K562 (cell line): ENCODE measurements around the gene NEDD8. TPM values are rescaled to one million over a fixed set of nuclear protein-coding genes. Genes with fewer than 3 reads are reported as not detected.

Experiments
- ASH1L ChIP-seq: fragments of 450-650 bp; IDR thresholded peaks from 2 replicates; pipeline ENCODE4 v1.6.1; 2018; ENCODE audit warnings: borderline replicate concordance, mild to moderate bottlenecking, low read depth; ENCODE audit not compliant: partially characterized antibody
- ATF1 ChIP-seq, 2 experiments: fragments of 450-650 bp in 1 of 2; IDR thresholded peaks; 2 replicates each; pipeline ENCODE4 v1.6.1; 2016; ENCODE audit warnings: missing compliant biosample characterization in 1 of 2, missing genetic modification characterization in 1 of 2
- HDAC3 ChIP-seq: fragments of 450-650 bp; IDR thresholded peaks from 2 replicates; pipeline ENCODE4 v1.6.1; 2018; ENCODE audit warnings: borderline replicate concordance, mild to moderate bottlenecking, moderate library complexity; ENCODE audit not compliant: partially characterized antibody
- HNRNPLL ChIP-seq: fragments of 200-400 bp; formaldehyde crosslinking; IDR thresholded peaks from 2 replicates; pipeline ENCODE4 v1.6.1; 2017; ENCODE audit warnings: low read length, low read depth, mild to moderate bottlenecking; ENCODE audit not compliant: poor library complexity, severe bottlenecking
- JUN ChIP-seq, 2 experiments: sonication (generic) in 1 of 2; formaldehyde crosslinking in 1 of 2; IDR thresholded peaks; 2 replicates each; pipeline versions ENCODE4 v1.6.1 to v1.8.0; 2012 to 2022; ENCODE audit warnings: borderline replicate concordance in 2 of 2, mild to moderate bottlenecking in 2 of 2, improper control_type of control experiment in 1 of 2, low read depth in 1 of 2, low read length in 1 of 2, missing genetic modification reagents in 1 of 2
- MTA3 ChIP-seq: fragments of 450-650 bp; formaldehyde crosslinking; IDR thresholded peaks from 2 replicates; pipeline ENCODE4 v1.6.1; 2017; ENCODE audit warnings: mild to moderate bottlenecking, borderline replicate concordance
- RBBP5 ChIP-seq: fragments of 200-600 bp; sonication (generic); IDR thresholded peaks from 2 replicates; pipeline ENCODE4 v1.6.1; 2012; ENCODE audit warnings: borderline replicate concordance, mild to moderate bottlenecking, low read length, control low read depth, inconsistent platforms; ENCODE audit not compliant: insufficient read depth, poor library complexity, severe bottlenecking
- SMARCE1 ChIP-seq: fragments of 450-650 bp; IDR thresholded peaks from 2 replicates; pipeline ENCODE4 v1.7.1; 2016; ENCODE audit warnings: mild to moderate bottlenecking
- SNRNP70 ChIP-seq: fragments of 200-400 bp; formaldehyde crosslinking; optimal IDR thresholded peaks from 2 replicates; pipeline ENCODE3; 2017; ENCODE audit warnings: low read depth, low read length
- TCFL5 ChIP-seq: fragments of 250-450 bp; sonication (Bioruptor Pico); conservative IDR thresholded peaks from 2 replicates; pipeline ENCODE4 v1.6.1; 2021; ENCODE audit warnings: mild to moderate bottlenecking, moderate library complexity, matching md5 sums
- TFAM ChIP-seq: fragments of 250-450 bp; sonication (Bioruptor Pico); conservative IDR thresholded peaks from 2 replicates; pipeline ENCODE4 v1.5.0; 2021; ENCODE audit warnings: mild to moderate bottlenecking, moderate library complexity
- ZFP36 ChIP-seq: fragments of 150-350 bp; IDR thresholded peaks from 2 replicates; pipeline ENCODE4 v1.6.1; 2018; ENCODE audit warnings: low read length, low read depth; ENCODE audit not compliant: partially characterized antibody
- ZKSCAN1 ChIP-seq: fragments of 150-350 bp; IDR thresholded peaks from 2 replicates; pipeline ENCODE4 v1.6.1; 2016; ENCODE audit warnings: low read depth, low read length
- ZNF121 ChIP-seq: sonication (generic); formaldehyde crosslinking; conservative IDR thresholded peaks from 2 replicates; pipeline ENCODE4 v1.8.0; 2022; ENCODE audit warnings: missing genetic modification reagents
- ZNF146 ChIP-seq: IDR thresholded peaks from one replicate; pipeline ENCODE4 v1.6.1; 2018; ENCODE audit warnings: missing compliant biosample characterization; ENCODE audit not compliant: unreplicated experiment
- ZNF436 ChIP-seq: fragments of 250-450, 450-650 bp; sonication (Bioruptor Pico); formaldehyde crosslinking; IDR thresholded peaks from 2 replicates; pipeline ENCODE4 v1.7.0; 2020; ENCODE audit warnings: mild to moderate bottlenecking
- polyA plus RNA-seq, 8 experiments: library from polyadenylated mRNA; depleted of rRNA in 4 of 8; stranded (reverse) in 5 of 8; unstranded in 3 of 8; fragments of >200 nt; fragmentation: Nextera tagmentation in 2 of 8; fragmentation: Illumina TruSeq in 1 of 8; extraction: Ambion mirVana in 2 of 8; extraction: Trizol in 1 of 8; gene quantifications; 2 replicates each; pipeline versions ENCODE4 v1.2.1 to v1.2.3, GENCODE V29; 2011 to 2014; ENCODE audit warnings: inconsistent platforms in 1 of 8, missing spikeins in 1 of 8
- total RNA-seq, 7 experiments: library from RNA; depleted of rRNA in 6 of 7; stranded (reverse); fragments of >200 nt in 6 of 7; fragmentation: Illumina TruSeq in 2 of 7; extraction: Trizol in 2 of 7; gene quantifications; 2 replicates each; pipeline versions ENCODE4 v1.2.1 to v1.2.3, GENCODE V29; 2011 to 2021; ENCODE audit warnings: low replicate concordance in 1 of 7
- TF ChIP-seq, protein P1 (sequence below): sonication (generic); formaldehyde crosslinking; IDR thresholded peaks from 2 replicates; pipeline ENCODE4 v1.8.1; 2023; ENCODE audit warnings: mild to moderate bottlenecking, missing genetic modification reagents
- TF ChIP-seq, protein P2 (sequence below): sonication (generic); formaldehyde crosslinking; IDR thresholded peaks from 2 replicates; pipeline ENCODE4 v1.8.0; 2023; ENCODE audit warnings: mild to moderate bottlenecking, missing genetic modification reagents
- TF ChIP-seq, protein P3 (sequence below): conservative IDR thresholded peaks from 2 replicates; pipeline ENCODE4 v1.6.1; 2011; ENCODE audit warnings: low read depth, mild to moderate bottlenecking, low read length; ENCODE audit not compliant: control insufficient read depth

The NEDD8 gene
- total and polyA plus RNA-seq, 9 of the 15 experiments (the other 6 are each of a cell fraction or from before 2014, with no cell fraction given), result 142 to 691 (median 260) TPM

DNA sequence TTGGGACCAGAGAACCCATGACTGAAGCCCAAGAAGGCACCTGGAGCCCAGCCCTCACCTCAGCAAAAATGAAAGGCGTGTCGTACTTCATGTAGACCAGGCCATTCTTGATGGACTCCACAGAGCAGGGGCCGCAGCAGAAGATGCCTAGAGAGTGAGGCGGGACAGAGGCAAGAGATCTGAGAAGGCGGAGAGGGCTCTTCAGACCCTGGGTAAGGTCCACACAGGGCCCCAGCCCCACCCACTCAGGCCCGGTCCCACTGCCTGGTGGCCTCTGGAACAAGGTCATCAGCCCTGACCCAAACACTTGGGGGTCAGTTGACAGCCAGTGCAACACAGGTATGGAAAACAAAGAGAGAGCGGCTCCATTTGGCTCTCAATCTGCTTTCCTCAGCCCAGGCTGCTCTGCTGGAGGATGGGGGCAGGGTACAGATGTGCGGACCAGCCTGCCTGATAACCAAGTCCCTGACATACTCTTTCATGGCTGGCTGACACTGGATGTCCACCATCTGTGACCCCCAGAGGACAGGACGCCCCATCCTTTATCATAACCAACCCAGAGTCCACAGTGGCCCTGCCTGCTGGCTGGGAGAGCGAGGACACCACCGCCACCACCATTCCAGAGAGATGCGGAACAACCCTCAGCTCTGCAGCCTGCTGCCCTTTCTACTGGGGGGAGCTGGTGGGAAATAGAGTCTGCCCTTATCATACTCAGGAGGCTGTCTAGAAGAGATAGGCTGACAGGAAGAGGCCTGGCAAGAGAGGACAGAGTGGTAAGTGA, 24.0 kb upstream of the NEDD8 start (continued):
- TF ChIP-seq ZKSCAN1, result 0 out of 2 replicates have a peak, but pooled peaks have one; percentile 13
- no peak for TF ChIP-seq TCFL5 (CRISPR knock-in tag)
- no peak for TF ChIP-seq ATF1 (CRISPR knock-in tag; IDR thresholded peaks at IDR 0.05)
- TF ChIP-seq ATF1 (tag; IDR thresholded peaks at IDR 0.05), result no peak
- no peak for TF ChIP-seq TFAM
- TF ChIP-seq, protein P1, sequence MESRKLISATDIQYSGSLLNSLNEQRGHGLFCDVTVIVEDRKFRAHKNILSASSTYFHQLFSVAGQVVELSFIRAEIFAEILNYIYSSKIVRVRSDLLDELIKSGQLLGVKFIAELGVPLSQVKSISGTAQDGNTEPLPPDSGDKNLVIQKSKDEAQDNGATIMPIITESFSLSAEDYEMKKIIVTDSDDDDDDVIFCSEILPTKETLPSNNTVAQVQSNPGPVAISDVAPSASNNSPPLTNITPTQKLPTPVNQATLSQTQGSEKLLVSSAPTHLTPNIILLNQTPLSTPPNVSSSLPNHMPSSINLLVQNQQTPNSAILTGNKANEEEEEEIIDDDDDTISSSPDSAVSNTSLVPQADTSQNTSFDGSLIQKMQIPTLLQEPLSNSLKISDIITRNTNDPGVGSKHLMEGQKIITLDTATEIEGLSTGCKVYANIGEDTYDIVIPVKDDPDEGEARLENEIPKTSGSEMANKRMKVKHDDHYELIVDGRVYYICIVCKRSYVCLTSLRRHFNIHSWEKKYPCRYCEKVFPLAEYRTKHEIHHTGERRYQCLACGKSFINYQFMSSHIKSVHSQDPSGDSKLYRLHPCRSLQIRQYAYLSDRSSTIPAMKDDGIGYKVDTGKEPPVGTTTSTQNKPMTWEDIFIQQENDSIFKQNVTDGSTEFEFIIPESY, result no peak
- TF ChIP-seq ZNF146 (CRISPR knock-in tag), result no peak
- TF ChIP-seq ZFP36, result no peak
- 0 out of 2 replicates have a peak, but pooled peaks have one; percentile 43 for TF ChIP-seq MTA3
- TF ChIP-seq, protein P2, sequence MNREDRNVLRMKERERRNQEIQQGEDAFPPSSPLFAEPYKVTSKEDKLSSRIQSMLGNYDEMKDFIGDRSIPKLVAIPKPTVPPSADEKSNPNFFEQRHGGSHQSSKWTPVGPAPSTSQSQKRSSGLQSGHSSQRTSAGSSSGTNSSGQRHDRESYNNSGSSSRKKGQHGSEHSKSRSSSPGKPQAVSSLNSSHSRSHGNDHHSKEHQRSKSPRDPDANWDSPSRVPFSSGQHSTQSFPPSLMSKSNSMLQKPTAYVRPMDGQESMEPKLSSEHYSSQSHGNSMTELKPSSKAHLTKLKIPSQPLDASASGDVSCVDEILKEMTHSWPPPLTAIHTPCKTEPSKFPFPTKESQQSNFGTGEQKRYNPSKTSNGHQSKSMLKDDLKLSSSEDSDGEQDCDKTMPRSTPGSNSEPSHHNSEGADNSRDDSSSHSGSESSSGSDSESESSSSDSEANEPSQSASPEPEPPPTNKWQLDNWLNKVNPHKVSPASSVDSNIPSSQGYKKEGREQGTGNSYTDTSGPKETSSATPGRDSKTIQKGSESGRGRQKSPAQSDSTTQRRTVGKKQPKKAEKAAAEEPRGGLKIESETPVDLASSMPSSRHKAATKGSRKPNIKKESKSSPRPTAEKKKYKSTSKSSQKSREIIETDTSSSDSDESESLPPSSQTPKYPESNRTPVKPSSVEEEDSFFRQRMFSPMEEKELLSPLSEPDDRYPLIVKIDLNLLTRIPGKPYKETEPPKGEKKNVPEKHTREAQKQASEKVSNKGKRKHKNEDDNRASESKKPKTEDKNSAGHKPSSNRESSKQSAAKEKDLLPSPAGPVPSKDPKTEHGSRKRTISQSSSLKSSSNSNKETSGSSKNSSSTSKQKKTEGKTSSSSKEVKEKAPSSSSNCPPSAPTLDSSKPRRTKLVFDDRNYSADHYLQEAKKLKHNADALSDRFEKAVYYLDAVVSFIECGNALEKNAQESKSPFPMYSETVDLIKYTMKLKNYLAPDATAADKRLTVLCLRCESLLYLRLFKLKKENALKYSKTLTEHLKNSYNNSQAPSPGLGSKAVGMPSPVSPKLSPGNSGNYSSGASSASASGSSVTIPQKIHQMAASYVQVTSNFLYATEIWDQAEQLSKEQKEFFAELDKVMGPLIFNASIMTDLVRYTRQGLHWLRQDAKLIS (CRISPR knock-in tag), result no peak
- TF ChIP-seq HNRNPLL, result no peak
- no peak for TF ChIP-seq ZNF121 (CRISPR knock-in tag)
- TF ChIP-seq ASH1L, result no peak
- TF ChIP-seq, protein P3, sequence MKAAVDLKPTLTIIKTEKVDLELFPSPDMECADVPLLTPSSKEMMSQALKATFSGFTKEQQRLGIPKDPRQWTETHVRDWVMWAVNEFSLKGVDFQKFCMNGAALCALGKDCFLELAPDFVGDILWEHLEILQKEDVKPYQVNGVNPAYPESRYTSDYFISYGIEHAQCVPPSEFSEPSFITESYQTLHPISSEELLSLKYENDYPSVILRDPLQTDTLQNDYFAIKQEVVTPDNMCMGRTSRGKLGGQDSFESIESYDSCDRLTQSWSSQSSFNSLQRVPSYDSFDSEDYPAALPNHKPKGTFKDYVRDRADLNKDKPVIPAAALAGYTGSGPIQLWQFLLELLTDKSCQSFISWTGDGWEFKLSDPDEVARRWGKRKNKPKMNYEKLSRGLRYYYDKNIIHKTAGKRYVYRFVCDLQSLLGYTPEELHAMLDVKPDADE, result peak; percentile 89
- TF ChIP-seq ZNF436, result no peak
- TF ChIP-seq RBBP5, result no peak
- TF ChIP-seq SNRNP70, result no peak
- TF ChIP-seq JUN (IDR thresholded peaks at IDR 0.05; ENCODE audit: borderline replicate concordance, low read depth, low read length), result no peak
- TF ChIP-seq JUN (CRISPR knock-in tag; IDR thresholded peaks at IDR 0.05; ENCODE audit: borderline replicate concordance), result no peak
- peak; percentile 65 for TF ChIP-seq HDAC3
- TF ChIP-seq SMARCE1, result peak; percentile 53; the same call in 1 of the 2 replicates
